GM12878 (cell line): ENCODE measurements around the gene MRPS16. TPM values are rescaled to one million over a fixed set of nuclear protein-coding genes. Genes with fewer than 3 reads are reported as not detected.

Experiments
- ATAC-seq: fragments of 200-7000 bp; cut with Tn5 transposase; 3 replicates; pipeline ENCODE4 v1.9.1; 2020; ENCODE audit warnings: mild to moderate bottlenecking, moderate library complexity
- BruUV-seq: library from RNA; stranded (reverse); fragments of 400-500 nt; replicated peaks from 2 replicates; lab custom pipeline; 2021; lab: Mats Ljungman, UMichigan
- CTCF ChIA-PET: fragments of 300-600 bp; sonication (Branson Sonifier 250); formaldehyde crosslinking; extraction: SDS; loops from one replicate; lab custom pipeline; 2021; ENCODE audit warnings: inconsistent platforms; lab: Yijun Ruan, JAX
- POLR2A ChIA-PET: fragments of 350-600 bp; formaldehyde crosslinking; extraction: SDS; loops from one replicate; lab custom pipeline; 2021; ENCODE audit warnings: inconsistent platforms; lab: Charles Lee
- RAD21 ChIA-PET: fragments of 300-600 bp; sonication (Branson Sonifier 250); formaldehyde crosslinking; loops from one replicate; lab custom pipeline; 2023; ENCODE audit warnings: antibody characterized with exemption; ENCODE audit not compliant: unreplicated experiment; lab: Charles Lee
- SMC1A ChIA-PET: fragments of 300-600 bp; sonication (Branson Sonifier 250); formaldehyde crosslinking; loops from one replicate; lab custom pipeline; 2023; ENCODE audit not compliant: unreplicated experiment, uncharacterized antibody; lab: Charles Lee
- DNase-seq: peaks from one replicate; pipeline ENCODE4 v3.0.0-alpha.2; 2011; ENCODE audit warnings: low read depth, low spot score
- FAIRE-seq: peaks from 3 replicates; lab custom pipeline; 2011; peaks lifted over from hg19 to GRCh38; lab: Jason Lieb, UNC
- H2AFZ ChIP-seq: 2 replicates; pipeline ENCODE4 v1.6.0; 2011; ENCODE audit warnings: low read depth, low read length, control low read depth; ENCODE audit not compliant: control insufficient read depth
- H3K27ac ChIP-seq: 2 replicates; pipeline ENCODE4 v1.5.1; 2011; ENCODE audit warnings: control low read depth; ENCODE audit not compliant: control insufficient read depth, insufficient read depth
- H3K27me3 ChIP-seq, 2 experiments: replicated peaks in 1 of 2; 2 replicates each; pipeline versions ENCODE4 v1.6.0 to v1.6.1; 2011; ENCODE audit warnings: low read length in 1 of 2; ENCODE audit not compliant: control insufficient read depth in 2 of 2, insufficient read depth in 2 of 2
- H3K36me3 ChIP-seq, 2 experiments: 2 replicates each; pipeline ENCODE4 v1.5.1; 2011; ENCODE audit warnings: low read length in 1 of 2; ENCODE audit not compliant: control insufficient read depth in 2 of 2, insufficient read depth in 2 of 2
- H3K4me1 ChIP-seq: 2 replicates; pipeline ENCODE4 v1.6.1; 2011; ENCODE audit warnings: mild to moderate bottlenecking, low read length, moderate library complexity, mixed read lengths; ENCODE audit not compliant: control insufficient read depth, insufficient read depth
- H3K4me2 ChIP-seq: 2 replicates; pipeline ENCODE4 v1.6.0; 2011; ENCODE audit warnings: control low read depth; ENCODE audit not compliant: control insufficient read depth, insufficient read depth
- H3K4me3 ChIP-seq: fragments of 200-600 bp; sonication (generic); 2 replicates; pipeline ENCODE4 v1.5.1; 2016
- H3K79me2 ChIP-seq: 2 replicates; pipeline ENCODE4 v1.6.0; 2011; ENCODE audit warnings: low read length; ENCODE audit not compliant: control insufficient read depth, insufficient read depth
- H3K9ac ChIP-seq: 2 replicates; pipeline ENCODE4 v1.8.0; 2011; ENCODE audit warnings: low read length, control low read depth, mixed read lengths; ENCODE audit not compliant: control insufficient read depth, insufficient read depth
- H3K9me3 ChIP-seq: replicated peaks from 3 replicates; pipeline ENCODE4 v1.5.1; 2011; ENCODE audit warnings: mild to moderate bottlenecking, low read length; ENCODE audit not compliant: control insufficient read depth, insufficient read depth
- H4K20me1 ChIP-seq: 2 replicates; pipeline ENCODE4 v1.6.0; 2011; ENCODE audit not compliant: control insufficient read depth, insufficient read depth
- CBFB ChIP-seq: IDR thresholded peaks from 2 replicates; pipeline ENCODE4 v1.6.1; 2016; ENCODE audit warnings: antibody characterized with exemption, low read depth
- ETV6 ChIP-seq, 2 experiments: fragments of 450-650 bp in 1 of 2; IDR thresholded peaks in 1 of 2; conservative IDR thresholded peaks in 1 of 2; 2 replicates each; pipeline ENCODE4 v1.6.1; 2014; ENCODE audit warnings: antibody characterized with exemption in 1 of 2, borderline replicate concordance in 1 of 2, low read depth in 1 of 2, mild to moderate bottlenecking in 1 of 2, moderate library complexity in 1 of 2
- KLF5 ChIP-seq: fragments of 450-650 bp; IDR thresholded peaks from 2 replicates; pipeline ENCODE4 v1.6.1; 2014; ENCODE audit warnings: mild to moderate bottlenecking; ENCODE audit not compliant: partially characterized antibody
- NFYA ChIP-seq: IDR thresholded peaks from 2 replicates; pipeline ENCODE4 v1.6.1; 2011; ENCODE audit warnings: low read depth, mild to moderate bottlenecking, low read length, improper control_type of control experiment, borderline replicate concordance
- POLR2AphosphoS5 ChIP-seq: IDR thresholded peaks from 2 replicates; pipeline ENCODE4 v1.6.1; 2011; ENCODE audit warnings: mild to moderate bottlenecking, low read length, inconsistent platforms
- RAD51 ChIP-seq: fragments of 450-650 bp; IDR thresholded peaks from 2 replicates; pipeline ENCODE4 v1.6.1; 2016; ENCODE audit warnings: moderate library complexity, mild to moderate bottlenecking, inconsistent platforms
- RCOR1 ChIP-seq: conservative IDR thresholded peaks from 2 replicates; pipeline ENCODE4 v1.6.1; 2012; ENCODE audit warnings: low read depth, low read length, improper control_type of control experiment
- REST ChIP-seq: IDR thresholded peaks from 2 replicates; pipeline ENCODE4 v1.6.1; 2012; ENCODE audit warnings: mild to moderate bottlenecking, low read depth, low read length
- TCF12 ChIP-seq: IDR thresholded peaks from 2 replicates; pipeline ENCODE4 v1.6.1; 2011; ENCODE audit warnings: low read depth, mild to moderate bottlenecking, low read length
- USF2 ChIP-seq: IDR thresholded peaks from 2 replicates; pipeline ENCODE4 v1.6.1; 2011; ENCODE audit warnings: low read depth, low read length, improper control_type of control experiment, borderline replicate concordance
- WRNIP1 ChIP-seq: IDR thresholded peaks from 2 replicates; pipeline ENCODE4 v1.6.1; 2011; ENCODE audit warnings: low read depth, low read length, improper control_type of control experiment, borderline replicate concordance
- in situ Hi-C: fragments of 300-500 bp; cut with MboI; formaldehyde crosslinking; loops from 9 replicates; pipeline ENCODE4 v1.14.3; 2018; ENCODE audit warnings: mixed read lengths
- intact Hi-C: fragments of 100-400 bp; cut with micrococcal nuclease; formaldehyde crosslinking; loops from one replicate; pipeline ENCODE4 v1.14.2; 2022; ENCODE audit not compliant: unreplicated experiment
- polyA plus RNA-seq, 11 experiments: library from polyadenylated mRNA; depleted of rRNA in 4 of 11; unstranded in 6 of 11; stranded (reverse) in 5 of 11; fragments of >200 nt; fragmentation: Nextera tagmentation in 4 of 11; fragmentation: Illumina TruSeq in 1 of 11; extraction: Ambion mirVana in 4 of 11; extraction: Trizol in 1 of 11; gene quantifications; 1 replicate in 1 of 11; 2 replicates in 10 of 11; pipeline versions ENCODE4 v1.2.1 to v1.2.3, GENCODE V29; 2011 to 2016; ENCODE audit warnings: inconsistent platforms in 2 of 11, missing spikeins in 2 of 11, low read depth in 1 of 11
- total RNA-seq, 4 experiments: library from RNA; depleted of rRNA in 3 of 4; stranded (reverse); fragments of >200 nt in 3 of 4; fragmentation: Illumina TruSeq in 1 of 4; extraction: Trizol in 1 of 4; gene quantifications; 2 replicates each; pipeline versions ENCODE4 v1.2.1 to v1.2.3, GENCODE V29; 2013 to 2021
- TF ChIP-seq, protein P1 (sequence below): fragments of 450-650 bp; IDR thresholded peaks from 2 replicates; pipeline ENCODE4 v1.6.1; 2014; ENCODE audit warnings: mild to moderate bottlenecking

Gene MRPS16
- total and polyA plus RNA-seq, 10 of the 15 experiments (the other 5 are each of a cell fraction or from before 2014, with no cell fraction given): 43.4 to 285 (median 103) TPM

DNA sequence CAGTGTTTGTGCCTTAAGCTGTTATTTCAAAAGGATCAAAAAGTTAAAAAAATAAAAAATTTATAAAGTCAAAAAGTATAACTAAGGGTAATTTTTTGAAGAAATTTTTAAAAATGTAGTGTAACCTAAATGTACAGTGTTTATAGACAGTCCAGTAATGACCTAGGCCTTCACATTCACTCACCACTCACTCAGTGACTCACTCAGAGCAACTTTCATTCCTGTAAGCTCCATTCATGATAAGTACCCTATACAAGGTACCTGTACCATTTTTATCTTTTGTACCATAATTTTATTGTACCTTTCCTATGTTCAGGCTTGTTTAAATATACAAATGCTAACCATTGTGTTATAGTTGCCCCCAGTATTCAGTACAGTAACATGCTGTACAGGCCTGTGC lies 26.9 kb downstream of the MRPS16 start:
- FAIRE-seq: no peak

More for the DNA sequence above, 26.9 kb downstream of the MRPS16 start:
- no peaks in the 10 kb centered on the region for H3K79me2 ChIP-seq
- no TSS peak for BruUV-seq
- ChIA-PET POLR2A (interaction anchor here (0.5 to 0.7 kb wide), 2 partner anchors 88 to 918 kb away, joined by 4 to 5 read pairs; no protein-coding TSS in a partner anchor), CTCF (interaction anchor here (1.3 to 2.0 kb wide), 2 partner anchors 8 to 76 kb away, joined by 4 to 8 read pairs; no protein-coding TSS in a partner anchor), SMC1A (no interaction called here), RAD21 (no interaction called here)
- H3K9ac ChIP-seq: no peak overlapping the region
- intact Hi-C loops (no loop called here), in situ Hi-C loops (no loop called here)
- no peaks in the 10 kb centered on the region for H4K20me1 ChIP-seq
- H3K27ac ChIP-seq: no peak overlapping the region
- H2AFZ ChIP-seq: no peak overlapping the region
- H3K4me3 ChIP-seq: no peak overlapping the region
- H3K4me2 ChIP-seq: no peak overlapping the region
- DNase-seq: no peak
- no peak for TF ChIP-seq POLR2AphosphoS5
- no peak for TF ChIP-seq RCOR1
- no peak for TF ChIP-seq NFYA
- TF ChIP-seq CBFB: no peak
- no peak for TF ChIP-seq REST
- no peak for TF ChIP-seq KLF5
- TF ChIP-seq WRNIP1: no peak
- TF ChIP-seq, protein P1, sequence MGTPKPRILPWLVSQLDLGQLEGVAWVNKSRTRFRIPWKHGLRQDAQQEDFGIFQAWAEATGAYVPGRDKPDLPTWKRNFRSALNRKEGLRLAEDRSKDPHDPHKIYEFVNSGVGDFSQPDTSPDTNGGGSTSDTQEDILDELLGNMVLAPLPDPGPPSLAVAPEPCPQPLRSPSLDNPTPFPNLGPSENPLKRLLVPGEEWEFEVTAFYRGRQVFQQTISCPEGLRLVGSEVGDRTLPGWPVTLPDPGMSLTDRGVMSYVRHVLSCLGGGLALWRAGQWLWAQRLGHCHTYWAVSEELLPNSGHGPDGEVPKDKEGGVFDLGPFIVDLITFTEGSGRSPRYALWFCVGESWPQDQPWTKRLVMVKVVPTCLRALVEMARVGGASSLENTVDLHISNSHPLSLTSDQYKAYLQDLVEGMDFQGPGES: no peak
- TF ChIP-seq USF2: no peak
- no peak for TF ChIP-seq RAD51
- TF ChIP-seq ETV6 (conservative IDR thresholded peaks at IDR 0.05 in 1 of 2, IDR thresholded peaks at IDR 0.05 in 1 of 2; ENCODE audit: borderline replicate concordance in 1 of 2, low read depth in 1 of 2): no peak
- no peak for TF ChIP-seq TCF12
- H3K36me3 ChIP-seq: no peaks in the 10 kb centered on the region; a peak in 1 of 4 replicates
- H3K27me3 ChIP-seq: no peaks in the 10 kb centered on the region
- no peak for ATAC-seq
- H3K4me1 ChIP-seq: no peaks in the 10 kb centered on the region
- H3K9me3 ChIP-seq: no peaks in the 10 kb centered on the region
